Measurements from ENCODE around the gene PDLIM4.

DNA sequence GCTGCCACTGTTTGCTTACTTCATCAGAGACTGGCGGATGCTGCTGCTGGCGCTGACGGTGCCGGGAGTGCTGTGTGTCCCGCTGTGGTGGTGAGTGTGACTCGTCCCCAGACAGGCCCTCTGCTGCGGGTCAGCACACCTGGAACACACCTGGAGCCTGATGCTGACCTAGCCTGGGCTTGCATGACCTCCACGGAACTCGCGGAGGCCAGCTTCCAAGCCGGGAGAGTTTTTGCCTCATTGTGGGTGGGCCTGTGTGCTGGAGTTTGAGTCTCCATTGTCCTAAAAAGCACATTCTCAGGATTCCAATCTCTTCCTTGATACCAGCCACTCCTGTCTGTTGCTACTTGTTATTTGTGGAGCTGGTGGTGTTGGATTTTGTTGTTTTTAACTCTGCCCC, 64.8 kb downstream of the PDLIM4 start:
- TF ChIP-seq, protein P1, sequence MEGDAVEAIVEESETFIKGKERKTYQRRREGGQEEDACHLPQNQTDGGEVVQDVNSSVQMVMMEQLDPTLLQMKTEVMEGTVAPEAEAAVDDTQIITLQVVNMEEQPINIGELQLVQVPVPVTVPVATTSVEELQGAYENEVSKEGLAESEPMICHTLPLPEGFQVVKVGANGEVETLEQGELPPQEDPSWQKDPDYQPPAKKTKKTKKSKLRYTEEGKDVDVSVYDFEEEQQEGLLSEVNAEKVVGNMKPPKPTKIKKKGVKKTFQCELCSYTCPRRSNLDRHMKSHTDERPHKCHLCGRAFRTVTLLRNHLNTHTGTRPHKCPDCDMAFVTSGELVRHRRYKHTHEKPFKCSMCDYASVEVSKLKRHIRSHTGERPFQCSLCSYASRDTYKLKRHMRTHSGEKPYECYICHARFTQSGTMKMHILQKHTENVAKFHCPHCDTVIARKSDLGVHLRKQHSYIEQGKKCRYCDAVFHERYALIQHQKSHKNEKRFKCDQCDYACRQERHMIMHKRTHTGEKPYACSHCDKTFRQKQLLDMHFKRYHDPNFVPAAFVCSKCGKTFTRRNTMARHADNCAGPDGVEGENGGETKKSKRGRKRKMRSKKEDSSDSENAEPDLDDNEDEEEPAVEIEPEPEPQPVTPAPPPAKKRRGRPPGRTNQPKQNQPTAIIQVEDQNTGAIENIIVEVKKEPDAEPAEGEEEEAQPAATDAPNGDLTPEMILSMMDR (IDR thresholded peaks at IDR 0.05): no peak
- TF ChIP-seq ZFX (IDR thresholded peaks at IDR 0.05; ENCODE audit: borderline replicate concordance): no peak

Measured in 22Rv1 (cell line).